ENCODE measurements around the gene ERFE. TPM values are rescaled to one million over a fixed set of nuclear protein-coding genes. Genes with fewer than 3 reads are reported as not detected.

ERFE gene
- total and polyA plus RNA-seq, 9 of the 15 experiments (the other 6 are each of a cell fraction or from before 2014, with no cell fraction given), result 0.55 to 8.2 (median 3.7) TPM

GRCh38 chr2:238163481-238164198 is 4.9 kb downstream of the ERFE start:
- H3K27ac ChIP-seq (ENCODE audit: extremely low read depth, low read depth, low read length), result no peak overlapping the region
- POLR2A ChIA-PET, result interaction anchor here (0.6 kb wide), 1 partner anchor 26 kb away, joined by 3 read pairs; no protein-coding TSS in a partner anchor
- no peaks in the 10 kb centered on the region for H3K79me2 ChIP-seq (ENCODE audit: control insufficient read depth, insufficient read depth, low read length)
- TF ChIP-seq PHF20 (IDR thresholded peaks at IDR 0.05; ENCODE audit: partially characterized antibody) (no peak), POLR2G (IDR thresholded peaks at IDR 0.05; ENCODE audit: low read depth, low read length) (peak; percentile 50)
- no peaks in the 10 kb centered on the region for H4K20me1 ChIP-seq (replicated peaks; ENCODE audit: control insufficient read depth, insufficient read depth, low read length)
- CTCF ChIA-PET (ENCODE audit: low intra/inter-chr PET ratio), result no interaction called here
- no peak overlapping the region for H3K9ac ChIP-seq (ENCODE audit: insufficient read depth in 1 of 2, low read depth in 2 of 2, low read length in 2 of 2)
- no peak overlapping the region for H3K4me3 ChIP-seq
- no peak overlapping the region for H2AFZ ChIP-seq (ENCODE audit: low read depth, low read length)
- H3K9me1 ChIP-seq (ENCODE audit: control insufficient read depth, insufficient read depth, low read length), result peaks cover 4% of the 10 kb centered on the region
- ATAC-seq (no peak), FAIRE-seq (no peak), DNase-seq (ENCODE audit: extremely low read depth in 1 of 4, low spot score in 3 of 4) (no peak)
- in situ Hi-C loops (cut with MboI) (no loop called here), intact Hi-C loops (cut with micrococcal nuclease) (no loop called here)
- H3K36me3 ChIP-seq (ENCODE audit: control insufficient read depth, insufficient read depth, low read length), result 0 out of 3 replicates have a peak, but pooled peaks cover 2% of the 10 kb centered on the region
- peaks cover 16 to 65% of the 10 kb centered on the region in 2 experiments; a peak in 4 of 5 replicates for H3K4me1 ChIP-seq (replicated peaks in 1 of 2; ENCODE audit: control insufficient read depth in 2 of 2, insufficient read depth in 2 of 2, low read length in 2 of 2)
- no TSS peak for BruUV-seq (replicated peaks)
- WGBS (ENCODE audit: insufficient coverage, low coverage, missing lambda C conversion rate), result 83% methylated on average over 12 of the region's 95 CpGs
- no peak overlapping the region for H3K4me2 ChIP-seq (ENCODE audit: insufficient read depth, low read length)
- H3K9me3 ChIP-seq (replicated peaks; ENCODE audit: control insufficient read depth, insufficient read depth, low read depth, low read length), result no peaks in the 10 kb centered on the region
- no peaks in the 10 kb centered on the region for H3K27me3 ChIP-seq (ENCODE audit: control insufficient read depth in 2 of 2, insufficient read depth in 2 of 2, low read length in 2 of 2)

- H2AFZ ChIP-seq (ENCODE audit: low read depth, low read length), result no peak overlapping the region
Observed at GRCh38 chr2:238164906-238165287, 6.1 kb downstream of the ERFE start.

More at GRCh38 chr2:238164906-238165287, 6.1 kb downstream of the ERFE start:
- WGBS (ENCODE audit: insufficient coverage, low coverage, missing lambda C conversion rate), result 75% methylated on average over 5 of the region's 8 CpGs
- Histone ChIP-seq H3K27ac (ENCODE audit: extremely low read depth, low read depth, low read length) (no peak overlapping the region), H3K9ac (ENCODE audit: insufficient read depth in 1 of 2, low read depth in 2 of 2, low read length in 2 of 2) (no peak overlapping the region), H3K4me3 (no peak overlapping the region), H3K27me3 (ENCODE audit: control insufficient read depth in 2 of 2, insufficient read depth in 2 of 2, low read length in 2 of 2) (no peaks in the 10 kb centered on the region), H4K20me1 (replicated peaks; ENCODE audit: control insufficient read depth, insufficient read depth, low read length) (no peaks in the 10 kb centered on the region), H3K9me1 (ENCODE audit: control insufficient read depth, insufficient read depth, low read length) (peaks cover 4% of the 10 kb centered on the region), H3K4me2 (ENCODE audit: insufficient read depth, low read length) (no peak overlapping the region), H3K9me3 (replicated peaks; ENCODE audit: control insufficient read depth, insufficient read depth, low read depth, low read length) (no peaks in the 10 kb centered on the region), H3K4me1 (replicated peaks in 1 of 2; ENCODE audit: control insufficient read depth in 2 of 2, insufficient read depth in 2 of 2, low read length in 2 of 2) (peaks cover 27 to 55% of the 10 kb centered on the region in 2 experiments), H3K36me3 (ENCODE audit: control insufficient read depth, insufficient read depth, low read length) (peaks cover 13% of the 10 kb centered on the region), H3K79me2 (ENCODE audit: control insufficient read depth, insufficient read depth, low read length) (no peaks in the 10 kb centered on the region)
- no peak for TF ChIP-seq GTF2F1 (IDR thresholded peaks at IDR 0.05; ENCODE audit: low read depth, low read length)
- no peak for TF ChIP-seq ZNF583 (CRISPR knock-in tag; IDR thresholded peaks at IDR 0.05)
- TF ChIP-seq SAFB (IDR thresholded peaks at IDR 0.05; ENCODE audit: borderline replicate concordance, low read depth, low read length), result no peak
- TF ChIP-seq SP2 (IDR thresholded peaks at IDR 0.05; ENCODE audit: extremely low read depth, low read depth, low read length, poor library complexity, severe bottlenecking), result no peak
- DNase-seq (ENCODE audit: extremely low read depth in 1 of 4, low spot score in 3 of 4) (no peak), ATAC-seq (no peak), FAIRE-seq (no peak)
- intact Hi-C loops (cut with micrococcal nuclease) (loop anchor here (5.0 kb wide), 1 partner anchor 72 kb away; no protein-coding TSS in a partner anchor), in situ Hi-C loops (cut with MboI) (no loop called here)
- ChIA-PET CTCF (ENCODE audit: low intra/inter-chr PET ratio) (no interaction called here), POLR2A (interaction anchor here (0.5 kb wide), 1 partner anchor 665 kb away, joined by 3 read pairs; no protein-coding TSS in a partner anchor)
- no TSS peak for BruUV-seq (replicated peaks)

Data from K562 (cell line).